CD4-positive, CD25-positive, alpha-beta regulatory T cell (primary cell): ENCODE data around the gene TBC1D3B. TPM values are rescaled to one million over a fixed set of nuclear protein-coding genes. Genes with fewer than 3 reads are reported as not detected.

ENCODE experiments used
- ATAC-seq, 2 donors: fragments of 150-1000 bp; cut with Tn5 transposase; one replicate each; pipeline ENCODE4 v1.10.0; 2021; ENCODE audit warnings: low read depth in 2 of 2, moderate number of reproducible peaks in 2 of 2, moderate library complexity in 1 of 2
- DNase-seq, 3 donors: peaks; one replicate each; pipeline versions ENCODE4 v3.0.0 to v3.0.0-alpha.2; 2012 to 2022; ENCODE audit warnings: mixed read lengths in 1 of 3
- H3K27ac ChIP-seq: one replicate; pipeline ENCODE4 v1.7.0; 2013; ENCODE audit warnings: mild to moderate bottlenecking, low read length; ENCODE audit not compliant: insufficient read depth, poor library complexity, severe bottlenecking
- H3K27me3 ChIP-seq: one replicate; pipeline ENCODE4 v1.7.0; 2013; ENCODE audit warnings: low read length; ENCODE audit not compliant: control insufficient read depth, insufficient read depth
- H3K36me3 ChIP-seq: one replicate; pipeline ENCODE4 v1.7.0; 2013; ENCODE audit warnings: mild to moderate bottlenecking, low read length, moderate library complexity; ENCODE audit not compliant: control insufficient read depth, insufficient read depth
- H3K4me1 ChIP-seq: 2 replicates; pipeline ENCODE4 v1.7.0; 2013; ENCODE audit warnings: mild to moderate bottlenecking, low read length; ENCODE audit not compliant: insufficient read depth, control insufficient read depth, poor library complexity, severe bottlenecking
- H3K4me3 ChIP-seq: one replicate; pipeline ENCODE4 v1.7.0; 2013; ENCODE audit warnings: low read depth, mild to moderate bottlenecking, low read length, moderate library complexity
- H3K9me3 ChIP-seq, 2 experiments: 1 replicate in 1 of 2; 2 replicates in 1 of 2; pipeline ENCODE4 v1.7.0; 2013; ENCODE audit warnings: low read length in 2 of 2, mild to moderate bottlenecking in 1 of 2, moderate library complexity in 1 of 2; ENCODE audit not compliant: control insufficient read depth in 2 of 2
- H3K27ac Mint-ChIP-seq, 3 donors: one replicate each; pipeline ENCODE4 v1.8.0; 2020 to 2022; ENCODE audit warnings: mild to moderate bottlenecking in 3 of 3, mixed read lengths in 3 of 3, moderate library complexity in 2 of 3
- H3K27me3 Mint-ChIP-seq: one replicate; pipeline ENCODE4 v1.8.0; 2022; ENCODE audit warnings: mild to moderate bottlenecking, mixed read lengths
- H3K36me3 Mint-ChIP-seq: one replicate; pipeline ENCODE4 v1.8.0; 2020; ENCODE audit warnings: mixed read lengths
- H3K4me1 Mint-ChIP-seq, 4 donors: one replicate each; pipeline ENCODE4 v1.8.0; 2020 to 2022; ENCODE audit warnings: mixed read lengths in 4 of 4, mild to moderate bottlenecking in 1 of 4
- H3K4me3 Mint-ChIP-seq, 4 donors: one replicate each; pipeline ENCODE4 v1.8.0; 2020 to 2022; ENCODE audit warnings: mild to moderate bottlenecking in 4 of 4, mixed read lengths in 4 of 4, moderate library complexity in 3 of 4
- H3K9me3 Mint-ChIP-seq, 7 donors: one replicate each; pipeline ENCODE4 v1.8.0; 2020 to 2022; ENCODE audit warnings: mixed read lengths in 7 of 7, mild to moderate bottlenecking in 3 of 7, moderate library complexity in 2 of 7
- polyA plus RNA-seq, 4 donors: library from polyadenylated mRNA; unstranded; fragments of 300-500 nt; fragmentation: Illumina TruSeq; gene quantifications; one replicate each; pipeline ENCODE4 v1.2.3, GENCODE V29; 2021
- total RNA-seq: library from RNA; stranded (reverse); gene quantifications from one replicate; pipeline ENCODE4 v1.2.3, GENCODE V29; 2022

The TBC1D3B gene
- total and polyA plus RNA-seq, 5 donors from 2014 or later = 8.5 TPM; not detected in 4

DNA sequence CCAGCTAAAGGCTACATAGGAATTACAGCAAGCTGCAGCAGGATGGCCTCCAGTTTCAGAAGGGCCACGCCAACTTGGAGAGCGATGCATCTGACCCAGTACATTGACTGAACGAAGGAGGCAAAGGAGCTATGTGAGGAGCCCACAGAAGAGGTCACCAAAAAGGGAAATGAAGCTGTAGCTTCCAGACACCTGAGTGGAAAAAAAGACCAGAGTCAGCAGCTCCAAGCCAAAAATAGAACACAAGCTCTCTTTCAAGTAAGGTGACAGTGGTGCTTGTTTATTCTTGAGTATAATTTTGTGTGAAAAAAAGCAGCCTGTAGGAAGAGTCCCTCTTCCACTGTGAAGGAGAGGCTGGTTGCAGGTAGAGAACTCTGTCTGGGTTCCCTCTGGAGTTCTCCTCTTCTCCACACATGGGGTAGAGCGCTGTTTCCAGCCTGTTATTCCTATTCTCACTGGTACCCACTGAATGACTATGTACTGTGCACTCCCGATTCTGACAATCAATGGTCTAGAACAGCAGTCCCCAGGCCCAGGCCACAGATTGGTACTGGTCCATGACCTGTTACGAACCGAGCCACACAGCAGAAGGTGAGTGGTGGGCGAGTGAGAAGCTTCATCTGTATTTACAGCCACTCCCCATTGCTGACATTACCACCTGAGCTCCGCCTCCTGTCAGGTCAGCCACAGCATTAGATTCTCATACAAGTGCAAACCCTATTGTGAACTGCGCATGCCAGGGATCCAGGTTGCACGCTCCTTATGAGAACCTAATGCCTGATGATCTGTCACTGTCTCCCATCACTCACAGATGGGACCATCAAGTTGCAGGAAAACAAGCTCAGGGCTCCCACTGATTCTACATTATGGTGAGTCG, 57.7 kb downstream of the TBC1D3B start:
- Mint-ChIP-seq H3K27ac (no peak overlapping the region), H3K4me1 (no peaks in the 10 kb centered on the region), H3K9me3 (peaks cover 0 to 6% (median 2%) of the 10 kb centered on the region in 7 donors), H3K36me3 (no peaks in the 10 kb centered on the region), H3K27me3 (peaks cover 12% of the 10 kb centered on the region), H3K4me3 (no peak overlapping the region)
- no peaks in the 10 kb centered on the region for H3K4me1 ChIP-seq
- no peak overlapping the region for H3K4me3 ChIP-seq
- H3K36me3 ChIP-seq = no peaks in the 10 kb centered on the region
- peaks cover 2% of the 10 kb centered on the region for H3K27me3 ChIP-seq
- no peaks in the 10 kb centered on the region for H3K9me3 ChIP-seq
- DNase-seq (no peak), ATAC-seq (no peak)
- H3K27ac ChIP-seq = no peak overlapping the region

DNA sequence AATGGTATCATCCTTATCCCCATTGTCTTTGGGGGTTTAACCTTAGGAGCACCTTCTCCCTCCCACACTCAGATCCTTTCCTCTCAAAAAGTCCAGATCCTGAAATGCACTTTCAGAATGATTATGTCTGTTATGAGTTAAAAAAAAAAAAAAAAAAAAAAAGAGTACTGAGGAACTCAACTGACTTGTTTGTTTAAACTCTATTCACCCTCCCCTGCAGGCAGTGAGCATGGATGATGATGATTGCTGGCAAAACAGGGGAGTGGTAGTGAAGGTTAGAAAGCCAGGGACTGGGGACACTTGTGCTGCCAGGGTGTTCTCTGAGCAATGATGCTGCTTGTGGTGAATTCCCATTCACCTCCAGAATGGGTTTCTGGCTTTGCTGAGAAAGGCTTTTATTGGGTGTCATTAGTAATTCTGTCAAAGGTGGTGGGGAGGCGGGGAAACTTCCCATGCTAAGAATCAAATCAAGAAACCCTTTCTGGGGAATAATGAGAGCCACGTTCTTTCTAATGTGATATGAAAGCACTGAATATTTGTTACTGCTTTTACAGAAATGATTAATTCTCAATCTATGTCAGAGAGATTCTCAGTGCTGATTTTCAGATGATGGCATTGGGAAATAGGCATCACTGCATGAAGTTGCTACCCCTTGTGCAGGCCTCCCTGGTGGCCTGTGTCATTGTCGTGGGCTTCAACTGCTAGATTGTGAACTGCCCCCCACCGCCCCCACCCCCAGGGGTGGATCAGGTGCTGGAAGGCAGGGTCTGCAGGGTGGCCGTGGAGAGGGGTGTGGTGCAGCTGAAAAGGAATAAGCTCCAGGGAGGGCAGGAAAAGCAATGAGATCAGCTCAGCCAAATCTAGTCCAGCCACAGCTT, 58.7 kb downstream of the TBC1D3B start:
- Mint-ChIP-seq H3K4me1 (no peaks in the 10 kb centered on the region), H3K4me3 (no peak overlapping the region), H3K27ac (no peak overlapping the region), H3K36me3 (no peaks in the 10 kb centered on the region), H3K27me3 (peaks cover 8% of the 10 kb centered on the region), H3K9me3 (peaks cover 0 to 6% (median 0%) of the 10 kb centered on the region in 7 donors)
- DNase-seq (no peak), ATAC-seq (no peak)
- H3K36me3 ChIP-seq = no peaks in the 10 kb centered on the region
- H3K27ac ChIP-seq = no peak overlapping the region
- H3K4me1 ChIP-seq = no peaks in the 10 kb centered on the region
- H3K4me3 ChIP-seq = no peak overlapping the region
- peaks cover 2% of the 10 kb centered on the region for H3K27me3 ChIP-seq
- H3K9me3 ChIP-seq = no peaks in the 10 kb centered on the region

Other genes starting within 250 kb of the TBC1D3B start
- gene RDM1, start 245.9 kb downstream of the TBC1D3B start, total RNA-seq = not detected
- gene RDM1, start 245.9 kb downstream of the TBC1D3B start, polyA plus RNA-seq = under 1 TPM in 2 of 4 donors, not detected in 2; 0.38 to 0.81 TPM
- not detected for gene LYZL6, start 232.9 kb downstream of the TBC1D3B start, total RNA-seq
- gene LYZL6, start 232.9 kb downstream of the TBC1D3B start, polyA plus RNA-seq = not detected
- gene CCL16, start 195.1 kb downstream of the TBC1D3B start, total RNA-seq = not detected
- not detected for gene CCL16, start 195.1 kb downstream of the TBC1D3B start, polyA plus RNA-seq
- not detected for gene CCL14, start 189.9 kb downstream of the TBC1D3B start, total RNA-seq
- gene CCL14, start 189.9 kb downstream of the TBC1D3B start, polyA plus RNA-seq = not detected
- gene CCL15, start 175.1 kb downstream of the TBC1D3B start, total RNA-seq = not detected
- gene CCL15, start 175.1 kb downstream of the TBC1D3B start, polyA plus RNA-seq = not detected
- gene CCL23, start 158.7 kb downstream of the TBC1D3B start, total RNA-seq = not detected
- gene CCL23, start 158.7 kb downstream of the TBC1D3B start, polyA plus RNA-seq = not detected
- gene CCL18, start 112.4 kb downstream of the TBC1D3B start, total RNA-seq = not detected
- not detected for gene CCL18, start 112.4 kb downstream of the TBC1D3B start, polyA plus RNA-seq
- not detected for gene CCL3, start 86.5 kb downstream of the TBC1D3B start, total RNA-seq
- under 1 TPM in 1 of 4 donors, not detected in 3; 0.45 TPM for gene CCL3, start 86.5 kb downstream of the TBC1D3B start, polyA plus RNA-seq
- 0.59 TPM for gene CCL4, start 72.8 kb downstream of the TBC1D3B start, total RNA-seq
- 1 to 10 TPM in 1 of 4 donors, under 1 TPM in 1, not detected in 2; 0.49 to 1.2 TPM for gene CCL4, start 72.8 kb downstream of the TBC1D3B start, polyA plus RNA-seq
- gene CCL3L1, start 20.1 kb upstream of the TBC1D3B start, total RNA-seq = not detected
- not detected for gene CCL3L1, start 20.1 kb upstream of the TBC1D3B start, polyA plus RNA-seq
- not detected for gene CCL4L2, start 34.4 kb upstream of the TBC1D3B start, total RNA-seq
- gene CCL4L2, start 34.4 kb upstream of the TBC1D3B start, polyA plus RNA-seq = under 1 TPM in 1 of 4 donors, not detected in 3; 0.38 TPM
- gene TBC1D3I, start 87.9 kb upstream of the TBC1D3B start, total RNA-seq = 1.4 TPM
- not detected for gene TBC1D3I, start 87.9 kb upstream of the TBC1D3B start, polyA plus RNA-seq
- not detected for gene TBC1D3G, start 147.2 kb upstream of the TBC1D3B start, total RNA-seq
- gene TBC1D3G, start 147.2 kb upstream of the TBC1D3B start, polyA plus RNA-seq = not detected
- gene TBC1D3H, start 211.8 kb upstream of the TBC1D3B start, total RNA-seq = not detected
- gene TBC1D3H, start 211.8 kb upstream of the TBC1D3B start, polyA plus RNA-seq = not detected